Right lobe of liver (tissue), 6 donors: ENCODE data around the gene PPP1R3D. TPM values are rescaled to one million over a fixed set of nuclear protein-coding genes. Genes with fewer than 3 reads are reported as not detected.

Source experiments
- ATAC-seq, 4 donors: fragments of 200-7000 bp; cut with Tn5 transposase; one replicate each; pipeline ENCODE4 v1.9.1; 2020; ENCODE audit warnings: mild to moderate bottlenecking in 4 of 4, moderate library complexity in 4 of 4
- DNase-seq, 3 donors: peaks; one replicate each; pipeline ENCODE4 v3.0.0-alpha.2; 2020
- H3K27ac ChIP-seq, 3 donors: fragments of 200-600 bp; one replicate each; pipeline ENCODE4 v1.8.0; 2022
- H3K27me3 ChIP-seq, 2 donors: fragments of 200-600 bp; one replicate each; pipeline ENCODE4 v1.8.0; 2022
- H3K36me3 ChIP-seq, 4 donors: fragments of 200-600 bp; sonication (generic) in 1 of 4; one replicate each; pipeline versions ENCODE4 v1.5.1 to v1.8.0; 2017 to 2022; ENCODE audit warnings: control low read depth in 1 of 4
- H3K4me1 ChIP-seq, 4 donors: fragments of 200-600 bp; sonication (generic) in 1 of 4; one replicate each; pipeline versions ENCODE4 v1.5.1 to v1.8.0; 2017 to 2022; ENCODE audit warnings: control low read depth in 1 of 4
- H3K4me3 ChIP-seq, 3 donors: fragments of 200-600 bp; one replicate each; pipeline ENCODE4 v1.8.0; 2022
- H3K9me3 ChIP-seq, 4 donors: fragments of 200-600 bp; sonication (generic) in 1 of 4; one replicate each; pipeline versions ENCODE4 v1.5.1 to v1.8.0; 2017 to 2022; ENCODE audit warnings: control low read depth in 1 of 4
- CTCF ChIP-seq, 4 donors: fragments of 200-600 bp in 3 of 4; fragments of 450-650 bp in 1 of 4; IDR thresholded peaks; one replicate each; pipeline versions ENCODE4 v1.5.1 to v1.8.0; 2016 to 2022; ENCODE audit warnings: antibody characterized with exemption in 4 of 4, mild to moderate bottlenecking in 2 of 4
- POLR2A ChIP-seq: fragments of 450-650 bp; IDR thresholded peaks from one replicate; pipeline ENCODE4 v1.6.1; 2017; ENCODE audit warnings: antibody characterized with exemption, mild to moderate bottlenecking
- WGBS: methylation state at CpG from one replicate; pipeline ENCODE4 v1.1.6; 2018; ENCODE audit warnings: low coverage, low lambda C conversion rate; ENCODE audit not compliant: insufficient coverage; ENCODE audit errors: missing lambda C conversion rate; 5-methylcytosine and 5-hydroxymethylcytosine counted together
- intact Hi-C, 2 donors: fragments of 100-400 bp; cut with DNase I; formaldehyde crosslinking; loops; one replicate each; pipeline versions ENCODE4 v1.11.2 to v1.14.1; 2022
- long read RNA-seq: library from polyadenylated mRNA; unstranded; transcript quantifications from one replicate; pipeline ENCODE4 v2.0.0, GENCODE V29; 2019
- total RNA-seq, 6 experiments: library from RNA; depleted of rRNA in 2 of 6; stranded (reverse); fragments of >200 nt in 2 of 6; fragmentation: NEBNext Ultra II Directional in 3 of 6; extraction: Animal tissue kit (Norgen Biotek cat#: 25700) in 3 of 6; gene quantifications; one replicate each; pipeline versions ENCODE4 v1.1.0 to v1.2.4, GENCODE V29; 2016 to 2023
- donor health status: DM: no; HTN: yes; CAD: no.
- donor health status: DM: no; HTN: no; CAD: no.
- donor health status: DM: no; HTN: no; CAD: no.
- donor health status: DM: no; HTN: yes; CAD: no.
- donor health status: DM: no; HTN: yes; CAD: no.

Gene PPP1R3D, protein sequence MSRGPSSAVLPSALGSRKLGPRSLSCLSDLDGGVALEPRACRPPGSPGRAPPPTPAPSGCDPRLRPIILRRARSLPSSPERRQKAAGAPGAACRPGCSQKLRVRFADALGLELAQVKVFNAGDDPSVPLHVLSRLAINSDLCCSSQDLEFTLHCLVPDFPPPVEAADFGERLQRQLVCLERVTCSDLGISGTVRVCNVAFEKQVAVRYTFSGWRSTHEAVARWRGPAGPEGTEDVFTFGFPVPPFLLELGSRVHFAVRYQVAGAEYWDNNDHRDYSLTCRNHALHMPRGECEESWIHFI
- 1 to 10 TPM in 3 of 6 experiments, under 1 TPM in 3; 0.51 to 1.6 (median 1.0) TPM for total RNA-seq
- long read RNA-seq: 0 reads

DNA sequence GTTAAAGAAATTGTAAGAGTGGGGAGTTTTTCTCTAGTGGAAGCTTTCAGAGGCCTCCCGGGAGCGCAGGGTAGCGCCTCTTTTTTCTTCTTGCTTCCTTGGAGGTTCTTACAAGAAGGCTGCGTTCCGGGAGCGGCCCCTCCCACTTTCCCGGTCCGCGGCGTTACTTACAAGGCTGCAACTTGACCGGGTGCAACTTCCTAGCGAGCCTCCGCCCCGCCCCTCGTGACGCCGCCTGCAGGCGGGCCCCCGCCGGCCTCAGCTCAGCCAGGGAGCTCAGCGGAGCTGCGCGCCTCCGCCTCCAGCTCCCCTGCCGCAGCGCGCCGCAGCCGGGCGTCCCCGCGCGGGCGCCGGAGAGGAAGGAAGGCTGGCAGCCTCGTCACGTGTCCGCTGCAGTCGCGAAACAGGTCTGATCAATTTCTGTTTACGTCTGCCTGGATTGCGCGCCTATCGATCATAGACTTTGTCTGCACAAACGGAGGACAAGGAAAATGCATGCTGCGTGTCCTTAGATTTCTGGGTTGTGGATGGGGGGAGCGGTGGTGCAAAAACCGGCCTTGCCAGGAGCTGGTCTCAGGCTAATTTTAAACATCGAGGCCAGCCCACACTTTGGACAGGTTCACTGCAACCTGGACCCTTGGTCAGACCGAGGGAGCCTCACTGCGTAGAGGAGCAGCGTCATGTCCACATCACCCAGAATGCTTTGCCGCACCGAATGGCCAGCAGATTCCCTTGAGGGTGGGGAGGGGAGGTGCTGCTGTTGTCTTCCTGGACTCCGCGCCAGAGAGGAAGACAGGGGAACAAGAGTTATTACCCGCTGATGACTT, at the start of gene PPP1R3D, which contains the start of gene FAM217B:
PPP1R3D (minus strand) TSS at position 177 of the 827 bp plus-strand sequence. CDS start 374 bp downstream, outside the sequence.
FAM217B (plus strand) TSS at position 261 of the 827 bp plus-strand sequence. CDS start 3,555 bp downstream, outside the sequence.
- H3K27me3 ChIP-seq: no peaks in the 10 kb centered on the region
- no peaks in the 10 kb centered on the region for H3K9me3 ChIP-seq
- peak in 3 of 4 donors; percentile 13 to 37 (median 13) for TF ChIP-seq CTCF (IDR thresholded peaks at IDR 0.05)
- peak; percentile 77 for TF ChIP-seq POLR2A
- peaks cover 0 to 18% (median 0%) of the 10 kb centered on the region in 4 donors for H3K4me1 ChIP-seq
- peaks cover 0 to 19% (median 3%) of the 10 kb centered on the region in 4 donors for H3K36me3 ChIP-seq
- DNase-seq (peak; percentile 93 to 96 (median 95)), ATAC-seq (peak; percentile 96 to 98 (median 97))
- peak within 1 kb of the TSS; percentile 61 to 84 (median 80) for H3K27ac ChIP-seq
- WGBS: 0% methylated on average over 19 of the region's 57 CpGs
- peak within 1 kb of the TSS; percentile 56 to 63 (median 57) for H3K4me3 ChIP-seq
- intact Hi-C loops: no loop called here

DNA sequence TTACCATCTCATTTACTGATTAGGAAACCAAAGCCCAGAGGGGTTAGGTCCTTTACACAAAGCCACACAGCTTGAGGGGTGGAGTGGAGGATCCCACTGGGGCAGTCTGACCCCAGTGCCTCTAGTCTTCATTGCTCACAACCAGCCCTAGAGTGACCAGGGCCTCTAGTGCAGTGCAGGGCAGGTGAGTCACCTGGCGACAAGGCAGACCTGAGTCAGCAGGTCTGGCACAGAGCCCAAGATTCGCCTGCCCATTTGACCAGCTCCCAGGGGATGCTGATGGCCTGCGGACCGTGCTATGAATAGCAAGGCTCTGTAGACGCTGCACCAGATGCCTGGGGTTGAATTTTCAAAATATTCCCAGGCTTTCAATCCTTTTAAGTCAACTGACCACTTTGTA, 48.0 kb upstream of the PPP1R3D start:
- TF ChIP-seq CTCF (IDR thresholded peaks at IDR 0.05) (no peak), POLR2A (no peak)
- Histone ChIP-seq H3K27ac (no peak overlapping the region), H3K4me3 (no peak overlapping the region), H3K4me1 (no peaks in the 10 kb centered on the region), H3K36me3 (no peaks in the 10 kb centered on the region), H3K9me3 (no peaks in the 10 kb centered on the region), H3K27me3 (no peaks in the 10 kb centered on the region)
- ATAC-seq: no peak
- intact Hi-C loops: no loop called here
- 40% methylated on average over 1 of the region's 5 CpGs for WGBS
- peak in 1 of 3 donors; percentile 41 for DNase-seq

- ATAC-seq: no peak
- no peaks in the 10 kb centered on the region for H3K27me3 ChIP-seq
- no peak for TF ChIP-seq CTCF (IDR thresholded peaks at IDR 0.05)
- no peaks in the 10 kb centered on the region for H3K36me3 ChIP-seq
- H3K9me3 ChIP-seq: no peaks in the 10 kb centered on the region
- H3K4me1 ChIP-seq: no peaks in the 10 kb centered on the region
- intact Hi-C loops: no loop called here
- WGBS: 80% methylated on average over 7 of the region's 7 CpGs
- no peak for DNase-seq
- H3K27ac ChIP-seq: no peak overlapping the region
- no peak overlapping the region for H3K4me3 ChIP-seq
These were observed 47.0 kb upstream of the PPP1R3D start for GRCh38 chr20:59987135-59987534.

- no peaks in the 10 kb centered on the region for H3K36me3 ChIP-seq
- DNase-seq (no peak), ATAC-seq (peak in 1 of 4 donors; percentile 21)
- H3K27me3 ChIP-seq: no peaks in the 10 kb centered on the region
- H3K27ac ChIP-seq: no peak overlapping the region
- 100% methylated on average over 1 of the region's 3 CpGs for WGBS
- H3K9me3 ChIP-seq: no peaks in the 10 kb centered on the region
- no peaks in the 10 kb centered on the region for H3K4me1 ChIP-seq
- no peak overlapping the region for H3K4me3 ChIP-seq
- intact Hi-C loops: no loop called here
- TF ChIP-seq POLR2A: no peak
- TF ChIP-seq CTCF (IDR thresholded peaks at IDR 0.05): peak in 2 of 4 donors; percentile 10 to 12
These were observed 45.8 kb upstream of the PPP1R3D start for GRCh38 chr20:59985864-59986263.
